GM18870 (cell line): ENCODE measurements around the gene NLRP14.

Experiments
- ATAC-seq: cut with Tn5 transposase; IDR thresholded peaks from one replicate; pipeline ENCODE4 v1.9.1; 2021; ENCODE audit warnings: moderate library complexity; ENCODE audit not compliant: unreplicated experiment

NLRP14 gene

GRCh38 chr11:7020183-7020917, at the start of gene NLRP14, which contains the start of gene ZNF214:
Gene NLRP14, plus strand, starts transcription at chr11:7020479. Its CDS starts 18,108 bp downstream, at chr11:7038587.
Gene ZNF214, minus strand, starts transcription at chr11:7020346. Its CDS starts 17,511 bp downstream, at chr11:7002835.
- no peak for ATAC-seq

- ATAC-seq: no peak
Observed at GRCh38 chr11:6979365-6979764, 40.9 kb upstream of the NLRP14 start.

GRCh38 chr11:6986487-6986886, 33.8 kb upstream of the NLRP14 start:
- no peak for ATAC-seq

GRCh38 chr11:6988506-6988905, 31.8 kb upstream of the NLRP14 start:
- ATAC-seq: no peak

GRCh38 chr11:6991227-6991626, 29.1 kb upstream of the NLRP14 start:
- ATAC-seq: no peak

GRCh38 chr11:6992026-6992425, 28.3 kb upstream of the NLRP14 start:
- ATAC-seq: no peak

GRCh38 chr11:6992457-6993417, 27.5 kb upstream of the NLRP14 start:
- no peak for ATAC-seq

- ATAC-seq: no peak
Observed at GRCh38 chr11:6995703-6996102, 24.6 kb upstream of the NLRP14 start.

- ATAC-seq: peak; percentile 68
Observed at GRCh38 chr11:7004482-7004881, 15.8 kb upstream of the NLRP14 start.

- no peak for ATAC-seq
Observed at GRCh38 chr11:7014118-7014517, 6.2 kb upstream of the NLRP14 start.

GRCh38 chr11:7016011-7016410, 4.3 kb upstream of the NLRP14 start:
- ATAC-seq: no peak

GRCh38 chr11:7019500-7020182, 638 bp upstream of the NLRP14 start:
- ATAC-seq: no peak

- ATAC-seq: no peak
Observed at GRCh38 chr11:7021318-7021717, 1.0 kb downstream of the NLRP14 start.

GRCh38 chr11:7028141-7028540, 7.9 kb downstream of the NLRP14 start:
- no peak for ATAC-seq

- ATAC-seq: no peak
Observed at GRCh38 chr11:7030836-7031235, 10.6 kb downstream of the NLRP14 start.

GRCh38 chr11:7031471-7031871, 11.2 kb downstream of the NLRP14 start:
- no peak for ATAC-seq

GRCh38 chr11:7032692-7033091, 12.4 kb downstream of the NLRP14 start:
- ATAC-seq: no peak

- no peak for ATAC-seq
Observed at GRCh38 chr11:7034019-7034418, 13.7 kb downstream of the NLRP14 start.

GRCh38 chr11:7046474-7047175, 26.3 kb downstream of the NLRP14 start:
- no peak for ATAC-seq

GRCh38 chr11:7050191-7050590, 29.9 kb downstream of the NLRP14 start:
- no peak for ATAC-seq
